Caco-2 (cell line): ENCODE results near the gene DPY19L3. TPM values are rescaled to one million over a fixed set of nuclear protein-coding genes. Genes with fewer than 3 reads are reported as not detected.

Source experiments
- BruUV-seq: library from RNA; stranded (reverse); fragments of 400-500 nt; replicated peaks from 2 replicates; lab custom pipeline; 2021; lab: Mats Ljungman, UMichigan
- CTCF ChIA-PET: fragments of 300-600 bp; sonication (Branson Sonifier 250); formaldehyde crosslinking; loops from one replicate; lab custom pipeline; 2022; ENCODE audit warnings: antibody characterized with exemption; lab: Charles Lee
- POLR2A ChIA-PET: fragments of 300-600 bp; sonication (Branson Sonifier 250); formaldehyde crosslinking; loops from one replicate; lab custom pipeline; 2022; ENCODE audit warnings: antibody characterized with exemption; lab: Charles Lee
- DNase-seq, 2 experiments: peaks; one replicate each; pipeline versions ENCODE4 v3.0.0 to v3.0.0-alpha.2; 2020 to 2022
- H3K27me3 ChIP-seq: replicated peaks from 2 replicates; pipeline ENCODE4 v1.6.0; 2011; ENCODE audit warnings: low read length; ENCODE audit not compliant: control insufficient read depth, insufficient read depth
- H3K36me3 ChIP-seq: 2 replicates; pipeline ENCODE4 v1.5.1; 2011; ENCODE audit warnings: low read length; ENCODE audit not compliant: control insufficient read depth, insufficient read depth
- H3K4me1 ChIP-seq: fragments of 250-450 bp; sonication (Bioruptor Pico); 2 replicates; pipeline ENCODE4 v1.5.1; 2020; ENCODE audit warnings: mild to moderate bottlenecking
- H3K4me3 ChIP-seq: 2 replicates; pipeline ENCODE4 v1.5.1; 2011; ENCODE audit warnings: low read depth, mild to moderate bottlenecking, control low read depth, low read length
- H3K9me3 ChIP-seq: fragments of 250-450 bp; sonication (Bioruptor Pico); 2 replicates; pipeline ENCODE4 v1.5.1; 2020; ENCODE audit warnings: mild to moderate bottlenecking, moderate library complexity
- H3K27ac Mint-ChIP-seq: one replicate; pipeline ENCODE4 v1.8.0; 2022; ENCODE audit warnings: mixed read lengths; ENCODE audit not compliant: unreplicated experiment
- H3K27me3 Mint-ChIP-seq: one replicate; pipeline ENCODE4 v1.8.0; 2022; ENCODE audit warnings: mixed read lengths; ENCODE audit not compliant: insufficient read depth, unreplicated experiment
- H3K36me3 Mint-ChIP-seq: one replicate; pipeline ENCODE4 v1.8.0; 2022; ENCODE audit warnings: mild to moderate bottlenecking, mixed read lengths; ENCODE audit not compliant: insufficient read depth, unreplicated experiment
- H3K4me1 Mint-ChIP-seq: one replicate; pipeline ENCODE4 v1.8.0; 2022; ENCODE audit warnings: low read depth, mixed read lengths; ENCODE audit not compliant: unreplicated experiment
- H3K4me3 Mint-ChIP-seq: one replicate; pipeline ENCODE4 v1.8.0; 2022; ENCODE audit warnings: mild to moderate bottlenecking, moderate library complexity, mixed read lengths; ENCODE audit not compliant: unreplicated experiment
- H3K9me3 Mint-ChIP-seq: one replicate; pipeline ENCODE4 v1.8.0; 2022; ENCODE audit warnings: mixed read lengths; ENCODE audit not compliant: unreplicated experiment
- CTCF ChIP-seq, 2 experiments: fragments of 200-600 bp in 1 of 2; IDR thresholded peaks; 1 replicate in 1 of 2; 2 replicates in 1 of 2; pipeline versions ENCODE4 v1.5.1 to v1.8.0; 2011 to 2022; ENCODE audit warnings: antibody characterized with exemption in 1 of 2, control low read depth in 1 of 2, inconsistent platforms in 1 of 2, low read depth in 1 of 2, low read length in 1 of 2, mild to moderate bottlenecking in 1 of 2, moderate library complexity in 1 of 2; ENCODE audit not compliant: insufficient read depth in 1 of 2, severe bottlenecking in 1 of 2, unreplicated experiment in 1 of 2
- intact Hi-C: fragments of 100-400 bp; cut with micrococcal nuclease; formaldehyde crosslinking; loops from one replicate; pipeline ENCODE4 v1.10.0; 2022; ENCODE audit not compliant: unreplicated experiment
- total RNA-seq: library from RNA; stranded (reverse); gene quantifications from 2 replicates; pipeline ENCODE4 v1.2.3, GENCODE V29; 2022

DPY19L3 gene
- total RNA-seq, 1 experiment from 2014 or later: 40.7 TPM

DNA sequence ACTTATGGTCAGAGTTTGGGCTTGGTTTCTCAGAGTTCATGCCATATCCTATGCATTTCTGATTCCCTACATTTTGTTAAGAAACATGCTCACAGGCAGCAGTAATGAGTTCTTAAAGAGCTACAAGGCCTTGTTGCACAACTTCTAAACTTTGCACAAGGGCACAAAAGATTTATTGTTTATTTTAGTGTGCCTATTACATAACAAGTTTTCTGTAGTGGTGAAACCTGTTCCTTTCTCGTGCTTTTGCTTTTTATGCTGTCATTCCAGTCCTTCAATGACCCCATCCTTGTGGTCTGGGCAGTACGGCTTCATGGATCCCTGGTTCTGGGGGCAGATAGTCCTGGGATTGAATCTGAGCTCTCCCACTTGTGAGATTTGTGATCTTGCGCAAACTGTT is 42.4 kb upstream of the DPY19L3 start:
- H3K27ac Mint-ChIP-seq: peak overlapping the region; percentile 41
- Histone ChIP-seq H3K27me3 (no peaks in the 10 kb centered on the region), H3K9me3 (no peaks in the 10 kb centered on the region), H3K4me1 (peaks cover 26% of the 10 kb centered on the region), H3K4me3 (no peak overlapping the region), H3K36me3 (peaks cover 2% of the 10 kb centered on the region; the same call in 1 of the 2 replicates)
- POLR2A ChIA-PET: interaction anchor here (0.6 to 1.2 kb wide), 4 partner anchors 11 to 569 kb away, joined by 5 to 9 read pairs (median 6); partner anchors contain the start of genes DPY19L3 and ZNF507
- H3K4me1 Mint-ChIP-seq: peaks cover 26% of the 10 kb centered on the region
- H3K4me3 Mint-ChIP-seq: peak overlapping the region; percentile 4
- DNase-seq: peak in 1 of 2 experiments; percentile 73
- CTCF ChIA-PET: interaction anchor here (0.6 to 1.1 kb wide), 3 partner anchors 11 to 18 kb away, joined by 3 to 5 read pairs (median 4); partner anchors contain the start of gene ZNF507
- no peak for TF ChIP-seq CTCF (IDR thresholded peaks at IDR 0.05; ENCODE audit: insufficient read depth in 1 of 2, low read depth in 1 of 2, low read length in 1 of 2, severe bottlenecking in 1 of 2, unreplicated experiment in 1 of 2)
- H3K27me3 Mint-ChIP-seq: no peaks in the 10 kb centered on the region
- BruUV-seq: no TSS peak
- H3K9me3 Mint-ChIP-seq: no peaks in the 10 kb centered on the region
- intact Hi-C loops: loop anchor here (1.0 kb wide), 1 partner anchor 10 kb away; no protein-coding TSS in a partner anchor
- peaks cover 68% of the 10 kb centered on the region for H3K36me3 Mint-ChIP-seq

DNA sequence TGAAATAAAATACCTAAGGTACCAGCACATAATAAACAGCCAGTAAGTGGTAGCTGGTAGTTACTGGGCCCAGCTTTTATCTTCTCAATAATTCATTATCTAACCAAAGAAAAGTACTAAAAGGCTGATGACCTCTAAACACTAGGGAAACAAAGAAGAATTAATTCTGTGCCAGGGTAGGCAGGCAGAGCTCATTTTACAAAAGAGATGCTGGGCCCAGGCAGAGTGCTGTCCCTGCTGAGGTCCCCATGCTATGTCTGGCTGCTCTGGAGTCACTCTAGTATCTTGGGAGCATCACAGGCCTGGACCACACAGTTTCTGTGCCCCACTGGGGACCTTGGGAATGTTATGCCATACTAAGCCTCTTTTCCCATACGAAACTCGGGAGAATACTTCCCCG is 41.9 kb upstream of the DPY19L3 start:
- no peak for DNase-seq
- no peaks in the 10 kb centered on the region; the same call in 1 of the 2 replicates for H3K36me3 ChIP-seq
- ChIA-PET POLR2A (interaction anchor here (0.6 to 1.2 kb wide), 4 partner anchors 11 to 568 kb away, joined by 5 to 9 read pairs (median 6); partner anchors contain the start of genes DPY19L3 and ZNF507), CTCF (interaction anchor here (0.6 to 1.1 kb wide), 3 partner anchors 10 to 18 kb away, joined by 3 to 5 read pairs (median 4); partner anchors contain the start of gene ZNF507)
- no peak for TF ChIP-seq CTCF (IDR thresholded peaks at IDR 0.05; ENCODE audit: insufficient read depth in 1 of 2, low read depth in 1 of 2, low read length in 1 of 2, severe bottlenecking in 1 of 2, unreplicated experiment in 1 of 2)
- H3K4me3 ChIP-seq: no peak overlapping the region
- Mint-ChIP-seq H3K4me3 (peak overlapping the region; percentile 4), H3K36me3 (peaks cover 68% of the 10 kb centered on the region), H3K4me1 (peaks cover 30% of the 10 kb centered on the region), H3K27me3 (no peaks in the 10 kb centered on the region), H3K27ac (peak overlapping the region; percentile 41), H3K9me3 (no peaks in the 10 kb centered on the region)
- no TSS peak for BruUV-seq
- no peaks in the 10 kb centered on the region for H3K9me3 ChIP-seq
- intact Hi-C loops: loop anchor here (1.0 kb wide), 1 partner anchor 10 kb away; no protein-coding TSS in a partner anchor
- H3K4me1 ChIP-seq: peaks cover 26% of the 10 kb centered on the region
- H3K27me3 ChIP-seq: no peaks in the 10 kb centered on the region

- no TSS peak for BruUV-seq
- Mint-ChIP-seq H3K27ac (peak overlapping the region; percentile 41), H3K36me3 (peaks cover 68% of the 10 kb centered on the region), H3K9me3 (no peaks in the 10 kb centered on the region), H3K4me3 (no peak overlapping the region), H3K4me1 (peaks cover 31% of the 10 kb centered on the region), H3K27me3 (no peaks in the 10 kb centered on the region)
- TF ChIP-seq CTCF (IDR thresholded peaks at IDR 0.05; ENCODE audit: insufficient read depth in 1 of 2, low read depth in 1 of 2, low read length in 1 of 2, severe bottlenecking in 1 of 2, unreplicated experiment in 1 of 2): no peak
- ChIA-PET POLR2A (no interaction called here), CTCF (interaction anchor here (1.1 kb wide), 1 partner anchor 10 kb away, joined by 5 read pairs; no protein-coding TSS in a partner anchor)
- DNase-seq: no peak
- Histone ChIP-seq H3K27me3 (no peaks in the 10 kb centered on the region), H3K36me3 (no peaks in the 10 kb centered on the region; the same call in 1 of the 2 replicates), H3K4me3 (no peak overlapping the region), H3K9me3 (no peaks in the 10 kb centered on the region), H3K4me1 (peaks cover 26% of the 10 kb centered on the region)
- intact Hi-C loops: no loop called here
Observed at GRCh38 chr19:32364040-32364439, 41.5 kb upstream of the DPY19L3 start.
